IMR-90 (cell line): ENCODE data around the gene MCCD1. TPM values are rescaled to one million over a fixed set of nuclear protein-coding genes. Genes with fewer than 3 reads are reported as not detected.
"Not testable (repeated sequence)": the region's sequence is repeated elsewhere in the genome, so short reads cannot be mapped to it uniquely, and the experiment has no call there.

ENCODE experiments used
- ATAC-seq: fragments of 200-7000 bp; cut with Tn5 transposase; 2 replicates; pipeline ENCODE4 v1.9.1; 2020; ENCODE audit warnings: low read depth, mild to moderate bottlenecking, moderate library complexity
- BruUV-seq: library from RNA; stranded (reverse); fragments of 400-500 nt; replicated peaks from 2 replicates; lab custom pipeline; 2021; lab: Mats Ljungman, UMichigan
- CTCF ChIA-PET: fragments of 300-600 bp; formaldehyde crosslinking; extraction: SDS; loops from one replicate; lab custom pipeline; 2021; ENCODE audit warnings: antibody characterized with exemption; lab: Yijun Ruan, JAX
- POLR2A ChIA-PET: fragments of 300-600 bp; sonication (Branson Sonifier 250); formaldehyde crosslinking; loops from one replicate; lab custom pipeline; 2022; ENCODE audit warnings: antibody characterized with exemption; ENCODE audit not compliant: unreplicated experiment; lab: Charles Lee
- DNase-seq: peaks from one replicate; pipeline ENCODE4 v3.0.0; 2013
- H2AFZ ChIP-seq: replicated peaks from 2 replicates; pipeline ENCODE3; 2013; ENCODE audit warnings: low read length, mild to moderate bottlenecking; ENCODE audit not compliant: poor library complexity
- H2AK5ac ChIP-seq: 2 replicates; pipeline ENCODE4 v1.6.1; 2013; ENCODE audit warnings: low read depth, low read length, inconsistent platforms
- H2AK9ac ChIP-seq: replicated peaks from 2 replicates; pipeline ENCODE3; 2013; ENCODE audit warnings: mild to moderate bottlenecking, low read depth, low read length, moderate library complexity; ENCODE audit not compliant: poor library complexity
- H2BK120ac ChIP-seq: 2 replicates; pipeline ENCODE4 v1.6.1; 2013; ENCODE audit warnings: low read depth, low read length, inconsistent platforms
- H2BK15ac ChIP-seq: 3 replicates; pipeline ENCODE4 v1.6.1; 2013; ENCODE audit warnings: low read depth, low read length, inconsistent platforms
- H2BK20ac ChIP-seq: 2 replicates; pipeline ENCODE4 v1.6.1; 2013; ENCODE audit warnings: low read depth, mild to moderate bottlenecking, inconsistent platforms, low read length, moderate library complexity
- H2BK5ac ChIP-seq: 2 replicates; pipeline ENCODE4 v1.6.1; 2013; ENCODE audit warnings: mild to moderate bottlenecking, low read depth, low read length, inconsistent platforms; ENCODE audit not compliant: poor library complexity, severe bottlenecking
- H3K14ac ChIP-seq: replicated peaks from 2 replicates; pipeline ENCODE4 v1.6.1; 2013; ENCODE audit warnings: low read depth, low read length, inconsistent platforms
- H3K18ac ChIP-seq: 2 replicates; pipeline ENCODE4 v1.6.1; 2013; ENCODE audit warnings: low read depth, low read length, control low read depth
- H3K23ac ChIP-seq: 2 replicates; pipeline ENCODE4 v1.6.1; 2013; ENCODE audit warnings: low read depth, low read length, inconsistent platforms
- H3K27ac ChIP-seq: 2 replicates; pipeline ENCODE4 v1.5.1; 2013; ENCODE audit warnings: mild to moderate bottlenecking, control low read depth, low read length; ENCODE audit not compliant: insufficient read depth
- H3K27me3 ChIP-seq: 2 replicates; pipeline ENCODE4 v1.6.1; 2013; ENCODE audit warnings: low read length; ENCODE audit not compliant: control insufficient read depth, insufficient read depth
- H3K36me3 ChIP-seq: 2 replicates; pipeline ENCODE4 v1.6.1; 2013; ENCODE audit warnings: low read length, mixed read lengths; ENCODE audit not compliant: control insufficient read depth, insufficient read depth
- H3K4ac ChIP-seq: 2 replicates; pipeline ENCODE4 v1.6.1; 2013; ENCODE audit warnings: low read depth, low read length, inconsistent platforms
- H3K4me1 ChIP-seq: 2 replicates; pipeline ENCODE4 v1.6.1; 2013; ENCODE audit warnings: low read length, mixed read lengths; ENCODE audit not compliant: control insufficient read depth, insufficient read depth
- H3K4me2 ChIP-seq: 2 replicates; pipeline ENCODE4 v1.6.1; 2013; ENCODE audit warnings: low read depth, mild to moderate bottlenecking, control low read depth, low read length, moderate library complexity
- H3K4me3 ChIP-seq: 2 replicates; pipeline ENCODE4 v1.5.1; 2013; ENCODE audit warnings: low read depth, mild to moderate bottlenecking, control low read depth, low read length, moderate library complexity; ENCODE audit not compliant: insufficient read depth
- H3K56ac ChIP-seq: 2 replicates; pipeline ENCODE4 v1.6.1; 2013; ENCODE audit warnings: low read length, inconsistent platforms; ENCODE audit not compliant: insufficient read depth; ENCODE audit errors: extremely low read depth
- H3K79me1 ChIP-seq, 2 experiments: 2 replicates each; pipeline ENCODE4 v1.6.1; 2013; ENCODE audit warnings: low read length in 2 of 2, inconsistent platforms in 1 of 2, low read depth in 1 of 2
- H3K9ac ChIP-seq: 2 replicates; pipeline ENCODE4 v1.6.1; 2013; ENCODE audit warnings: low read depth, low read length, control low read depth
- H3K9me1 ChIP-seq: 2 replicates; pipeline ENCODE4 v1.6.1; 2013; ENCODE audit warnings: low read length, inconsistent platforms; ENCODE audit not compliant: insufficient read depth
- H3K9me3 ChIP-seq: 2 replicates; pipeline ENCODE4 v1.6.1; 2013; ENCODE audit warnings: low read length; ENCODE audit not compliant: control insufficient read depth, insufficient read depth
- H4K20me1 ChIP-seq: 2 replicates; pipeline ENCODE4 v1.6.1; 2013; ENCODE audit warnings: low read length, inconsistent platforms; ENCODE audit not compliant: insufficient read depth
- H4K5ac ChIP-seq: 2 replicates; pipeline ENCODE4 v1.6.1; 2013; ENCODE audit warnings: mild to moderate bottlenecking, low read depth, low read length, control low read depth
- H4K8ac ChIP-seq, 2 experiments: 2 replicates each; pipeline ENCODE4 v1.6.1; 2013; ENCODE audit warnings: low read depth in 2 of 2, low read length in 2 of 2, control low read depth in 1 of 2, inconsistent platforms in 1 of 2
- H4K91ac ChIP-seq: 2 replicates; pipeline ENCODE4 v1.6.1; 2013; ENCODE audit warnings: low read depth, low read length, inconsistent platforms; ENCODE audit not compliant: insufficient read depth
- WGBS, 2 experiments: methylation state at CpG; one replicate each; pipeline versions ENCODE4 v1.1.5 to v1.1.7; 2013; ENCODE audit warnings: missing lambda C conversion rate in 2 of 2; ENCODE audit not compliant: insufficient read length in 1 of 2; ENCODE audit errors: extremely low coverage in 2 of 2; 5-methylcytosine and 5-hydroxymethylcytosine counted together
- dilution Hi-C: fragments of 300-500 bp; cut with HindIII; formaldehyde crosslinking; loops from one replicate; pipeline ENCODE4 v1.14.3; 2018; ENCODE audit warnings: low sequenced_read_pairs; ENCODE audit not compliant: unreplicated experiment
- in situ Hi-C: fragments of 300-500 bp; cut with MboI; formaldehyde crosslinking; loops from 3 replicates; pipeline ENCODE4 v1.14.3; 2019; ENCODE audit warnings: low sequenced_read_pairs, inconsistent platforms, mixed read lengths
- intact Hi-C: fragments of 100-400 bp; cut with micrococcal nuclease; formaldehyde crosslinking; loops from 2 replicates; pipeline ENCODE4 v1.10.0; 2022
- polyA plus RNA-seq, 3 experiments: library from polyadenylated mRNA; depleted of rRNA; stranded (reverse); fragments of >200 nt; gene quantifications; 2 replicates each; pipeline ENCODE4 v1.2.3, GENCODE V29; 2012; ENCODE audit warnings: low replicate concordance in 1 of 3
- total RNA-seq: library from RNA; depleted of rRNA; stranded (reverse); fragments of >200 nt; gene quantifications from 2 replicates; pipeline ENCODE4 v1.2.3, GENCODE V29; 2012

The MCCD1 gene
- total and polyA plus RNA-seq, 2 of the 4 experiments (the other 2 are of a cell fraction) = not detected

GRCh38 chr6:31486065-31486837 lies 42.5 kb upstream of the MCCD1 start:
- H4K8ac ChIP-seq, H3K4me3 ChIP-seq, H2BK5ac ChIP-seq, H3K27ac ChIP-seq, H2BK20ac ChIP-seq, H3K9ac ChIP-seq, in situ Hi-C loops, H4K91ac ChIP-seq, H3K4me2 ChIP-seq, H3K23ac ChIP-seq, H3K36me3 ChIP-seq, H3K4ac ChIP-seq, H2AK5ac ChIP-seq, intact Hi-C loops, H3K56ac ChIP-seq, H4K20me1 ChIP-seq, DNase-seq, H3K27me3 ChIP-seq, dilution Hi-C loops, H3K9me3 ChIP-seq, H4K5ac ChIP-seq, BruUV-seq, H3K18ac ChIP-seq, H3K14ac ChIP-seq, H3K79me1 ChIP-seq, H3K9me1 ChIP-seq, H2BK15ac ChIP-seq, H3K4me1 ChIP-seq, H2AFZ ChIP-seq, POLR2A ChIA-PET, H2BK120ac ChIP-seq, H2AK9ac ChIP-seq: not testable (repeated sequence)
- peak; percentile 73 for ATAC-seq
- CTCF ChIA-PET = interaction anchor here (0.7 kb wide), 1 partner anchor 310 kb away, joined by 3 read pairs; no protein-coding TSS in a partner anchor
- WGBS, 2 experiments = no CpG with 5 or more reads among the region's 9 CpGs

DNA sequence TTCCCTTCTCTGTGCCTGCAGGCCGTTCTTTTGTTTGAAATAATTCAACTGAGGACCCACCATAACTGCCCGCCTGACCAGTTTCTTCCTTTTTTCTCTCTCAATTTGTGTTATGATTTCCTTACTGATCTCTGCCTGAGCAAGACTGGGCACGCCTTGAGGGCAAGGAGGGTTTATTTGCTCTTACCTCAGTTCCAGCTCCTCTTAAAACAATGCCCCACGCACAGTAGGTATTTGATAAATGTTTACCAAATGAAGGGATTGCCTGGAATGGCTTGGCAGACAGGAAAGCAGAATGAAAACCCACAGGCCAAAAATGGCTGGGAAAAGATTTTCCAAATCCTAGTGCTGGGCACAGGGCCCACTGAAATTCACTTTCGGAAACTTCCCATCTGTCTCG lies 41.1 kb upstream of the MCCD1 start:
- H3K79me1 ChIP-seq, CTCF ChIA-PET, H3K23ac ChIP-seq, H2AK9ac ChIP-seq, DNase-seq, intact Hi-C loops, H3K4me1 ChIP-seq, H3K4me2 ChIP-seq, H3K4me3 ChIP-seq, POLR2A ChIA-PET, H3K27ac ChIP-seq, H3K36me3 ChIP-seq, BruUV-seq, H2BK15ac ChIP-seq, H2BK5ac ChIP-seq, H4K91ac ChIP-seq, H2AFZ ChIP-seq, H3K9me1 ChIP-seq, H3K9me3 ChIP-seq, H3K14ac ChIP-seq, H3K9ac ChIP-seq, H3K56ac ChIP-seq, in situ Hi-C loops, H3K27me3 ChIP-seq, H4K20me1 ChIP-seq, dilution Hi-C loops, ATAC-seq, H2AK5ac ChIP-seq: not testable (repeated sequence)
- Histone ChIP-seq H4K5ac (peak overlapping the region; percentile 73; the same call in 1 of the 2 replicates), H4K8ac (0 out of 4 replicates have a peak overlapping the region, but pooled peaks of 1 of the 2 experiments have one; percentile 6), H2BK120ac (peak overlapping the region; percentile 10; the same call in 1 of the 2 replicates), H2BK20ac (peak overlapping the region; percentile 9; the same call in 1 of the 2 replicates), H3K4ac (peak overlapping the region; percentile 58; the same call in 1 of the 2 replicates), H3K18ac (peak overlapping the region; percentile 64; the same call in 1 of the 2 replicates)
- WGBS, 2 experiments = no CpG with 5 or more reads among the region's 6 CpGs
